Tongue (tissue), 1 donor: ENCODE results near the gene LIN9. TPM values are rescaled to one million over a fixed set of nuclear protein-coding genes. Genes with fewer than 3 reads are reported as not detected.

Experiments used
- total RNA-seq: library from RNA; depleted of rRNA; stranded (reverse); fragments of >200 nt; gene quantifications from one replicate; pipeline ENCODE4 v1.2.3, GENCODE V29; 2014

The LIN9 gene
- total RNA-seq, 1 donor from 2014 or later: 9.1 TPM

Other genes starting within 250 kb of the LIN9 start
- gene H3-3A, start 246.4 kb downstream of the LIN9 start, total RNA-seq: 482 TPM
- 69.0 TPM for gene ACBD3, start 122.4 kb downstream of the LIN9 start, total RNA-seq
- gene MIXL1, start 85.5 kb downstream of the LIN9 start, total RNA-seq: not detected
- 150 TPM for gene PARP1, start 98.9 kb upstream of the LIN9 start, total RNA-seq
- 7.4 TPM for gene STUM, start 239.6 kb upstream of the LIN9 start, total RNA-seq